ENCODE data around the gene MAPK4. TPM values are rescaled to one million over a fixed set of nuclear protein-coding genes. Genes with fewer than 3 reads are reported as not detected.

The MAPK4 gene
- total and polyA plus RNA-seq, 10 of the 15 experiments (the other 5 are each of a cell fraction or from before 2014, with no cell fraction given) = 0.03 to 0.11 (median 0.06) TPM; not detected in 4

DNA sequence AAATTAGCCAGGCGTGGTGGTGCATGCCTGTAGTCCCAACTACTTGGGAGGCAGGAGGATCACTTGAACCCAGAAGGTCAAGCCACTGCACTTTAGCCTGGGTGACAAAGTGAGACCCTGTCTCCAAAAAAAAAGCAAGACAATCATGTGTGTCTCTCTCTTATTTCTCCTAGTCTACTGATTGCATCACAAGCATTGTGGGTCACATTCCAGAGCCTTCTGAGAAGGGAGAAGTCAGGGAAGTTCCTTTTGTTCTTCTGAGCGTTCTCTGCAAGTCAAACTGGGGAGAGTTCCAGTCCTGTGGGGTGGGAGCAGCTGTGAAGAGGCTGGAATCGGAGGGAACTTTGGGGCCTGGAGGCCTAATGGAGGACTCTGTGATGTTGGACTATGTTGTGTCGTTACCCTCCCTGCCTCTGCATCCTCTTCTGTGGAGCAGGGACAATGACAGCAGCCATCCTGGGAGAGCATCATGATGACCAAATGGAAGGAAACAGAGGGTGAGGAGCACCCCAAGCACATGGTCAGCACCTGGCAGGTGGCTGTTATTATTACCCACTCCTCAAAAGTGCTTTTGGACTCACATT, 144.6 kb downstream of the MAPK4 start:
- WGBS (ENCODE audit: insufficient coverage, insufficient replicate concordance, low lambda C conversion rate, missing lambda C conversion rate) = 37% methylated on average over 4 of the region's 4 CpGs
- ChIA-PET CTCF (no interaction called here), SMC1A (ENCODE audit: uncharacterized antibody, unreplicated experiment) (no interaction called here), POLR2A (no interaction called here), RAD21 (ENCODE audit: unreplicated experiment) (no interaction called here)
- BruUV-seq (replicated peaks) = no TSS peak
- Histone ChIP-seq H3K4me2 (ENCODE audit: control insufficient read depth, insufficient read depth) (no peak overlapping the region), H3K27ac (ENCODE audit: control insufficient read depth, insufficient read depth) (no peak overlapping the region), H3K4me3 (no peak overlapping the region), H3K9ac (ENCODE audit: control insufficient read depth, insufficient read depth, low read length) (no peak overlapping the region), H3K4me1 (ENCODE audit: control insufficient read depth, insufficient read depth, low read length) (no peaks in the 10 kb centered on the region), H3K27me3 (replicated peaks in 1 of 2; ENCODE audit: control insufficient read depth in 2 of 2, insufficient read depth in 2 of 2, low read length in 1 of 2) (no peaks in the 10 kb centered on the region), H4K20me1 (ENCODE audit: control insufficient read depth, insufficient read depth) (no peaks in the 10 kb centered on the region), H3K79me2 (ENCODE audit: control insufficient read depth, insufficient read depth, low read length) (no peaks in the 10 kb centered on the region), H3K9me3 (replicated peaks; ENCODE audit: control insufficient read depth, insufficient read depth, low read length) (no peaks in the 10 kb centered on the region), H3K36me3 (ENCODE audit: control insufficient read depth in 2 of 2, insufficient read depth in 2 of 2, low read length in 1 of 2) (no peaks in the 10 kb centered on the region), H2AFZ (ENCODE audit: control insufficient read depth, low read depth, low read length) (no peak overlapping the region)
- no peak for TF ChIP-seq SIN3A (IDR thresholded peaks at IDR 0.05; ENCODE audit: low read depth, low read length)
- TF ChIP-seq, protein P1, sequence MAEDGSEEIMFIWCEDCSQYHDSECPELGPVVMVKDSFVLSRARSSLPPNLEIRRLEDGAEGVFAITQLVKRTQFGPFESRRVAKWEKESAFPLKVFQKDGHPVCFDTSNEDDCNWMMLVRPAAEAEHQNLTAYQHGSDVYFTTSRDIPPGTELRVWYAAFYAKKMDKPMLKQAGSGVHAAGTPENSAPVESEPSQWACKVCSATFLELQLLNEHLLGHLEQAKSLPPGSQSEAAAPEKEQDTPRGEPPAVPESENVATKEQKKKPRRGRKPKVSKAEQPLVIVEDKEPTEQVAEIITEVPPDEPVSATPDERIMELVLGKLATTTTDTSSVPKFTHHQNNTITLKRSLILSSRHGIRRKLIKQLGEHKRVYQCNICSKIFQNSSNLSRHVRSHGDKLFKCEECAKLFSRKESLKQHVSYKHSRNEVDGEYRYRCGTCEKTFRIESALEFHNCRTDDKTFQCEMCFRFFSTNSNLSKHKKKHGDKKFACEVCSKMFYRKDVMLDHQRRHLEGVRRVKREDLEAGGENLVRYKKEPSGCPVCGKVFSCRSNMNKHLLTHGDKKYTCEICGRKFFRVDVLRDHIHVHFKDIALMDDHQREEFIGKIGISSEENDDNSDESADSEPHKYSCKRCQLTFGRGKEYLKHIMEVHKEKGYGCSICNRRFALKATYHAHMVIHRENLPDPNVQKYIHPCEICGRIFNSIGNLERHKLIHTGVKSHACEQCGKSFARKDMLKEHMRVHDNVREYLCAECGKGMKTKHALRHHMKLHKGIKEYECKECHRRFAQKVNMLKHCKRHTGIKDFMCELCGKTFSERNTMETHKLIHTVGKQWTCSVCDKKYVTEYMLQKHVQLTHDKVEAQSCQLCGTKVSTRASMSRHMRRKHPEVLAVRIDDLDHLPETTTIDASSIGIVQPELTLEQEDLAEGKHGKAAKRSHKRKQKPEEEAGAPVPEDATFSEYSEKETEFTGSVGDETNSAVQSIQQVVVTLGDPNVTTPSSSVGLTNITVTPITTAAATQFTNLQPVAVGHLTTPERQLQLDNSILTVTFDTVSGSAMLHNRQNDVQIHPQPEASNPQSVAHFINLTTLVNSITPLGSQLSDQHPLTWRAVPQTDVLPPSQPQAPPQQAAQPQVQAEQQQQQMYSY (CRISPR knock-in tag; IDR thresholded peaks at IDR 0.05) = no peak
- TF ChIP-seq, protein P2, sequence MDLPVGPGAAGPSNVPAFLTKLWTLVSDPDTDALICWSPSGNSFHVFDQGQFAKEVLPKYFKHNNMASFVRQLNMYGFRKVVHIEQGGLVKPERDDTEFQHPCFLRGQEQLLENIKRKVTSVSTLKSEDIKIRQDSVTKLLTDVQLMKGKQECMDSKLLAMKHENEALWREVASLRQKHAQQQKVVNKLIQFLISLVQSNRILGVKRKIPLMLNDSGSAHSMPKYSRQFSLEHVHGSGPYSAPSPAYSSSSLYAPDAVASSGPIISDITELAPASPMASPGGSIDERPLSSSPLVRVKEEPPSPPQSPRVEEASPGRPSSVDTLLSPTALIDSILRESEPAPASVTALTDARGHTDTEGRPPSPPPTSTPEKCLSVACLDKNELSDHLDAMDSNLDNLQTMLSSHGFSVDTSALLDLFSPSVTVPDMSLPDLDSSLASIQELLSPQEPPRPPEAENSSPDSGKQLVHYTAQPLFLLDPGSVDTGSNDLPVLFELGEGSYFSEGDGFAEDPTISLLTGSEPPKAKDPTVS (IDR thresholded peaks at IDR 0.05; ENCODE audit: low read depth, low read length) = no peak
- TF ChIP-seq TCF7 (IDR thresholded peaks at IDR 0.05; ENCODE audit: borderline replicate concordance) = no peak
- no peak for TF ChIP-seq RAD21 (IDR thresholded peaks at IDR 0.05; ENCODE audit: insufficient read depth, low read depth, low read length)
- TF ChIP-seq RELA (IDR thresholded peaks at IDR 0.05; ENCODE audit: borderline replicate concordance, partially characterized antibody) = no peak
- TF ChIP-seq IRF4 (IDR thresholded peaks at IDR 0.05; ENCODE audit: low read depth, low read length) = no peak
- TF ChIP-seq, protein P3, sequence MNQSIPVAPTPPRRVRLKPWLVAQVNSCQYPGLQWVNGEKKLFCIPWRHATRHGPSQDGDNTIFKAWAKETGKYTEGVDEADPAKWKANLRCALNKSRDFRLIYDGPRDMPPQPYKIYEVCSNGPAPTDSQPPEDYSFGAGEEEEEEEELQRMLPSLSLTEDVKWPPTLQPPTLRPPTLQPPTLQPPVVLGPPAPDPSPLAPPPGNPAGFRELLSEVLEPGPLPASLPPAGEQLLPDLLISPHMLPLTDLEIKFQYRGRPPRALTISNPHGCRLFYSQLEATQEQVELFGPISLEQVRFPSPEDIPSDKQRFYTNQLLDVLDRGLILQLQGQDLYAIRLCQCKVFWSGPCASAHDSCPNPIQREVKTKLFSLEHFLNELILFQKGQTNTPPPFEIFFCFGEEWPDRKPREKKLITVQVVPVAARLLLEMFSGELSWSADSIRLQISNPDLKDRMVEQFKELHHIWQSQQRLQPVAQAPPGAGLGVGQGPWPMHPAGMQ (IDR thresholded peaks at IDR 0.05; ENCODE audit: borderline replicate concordance) = no peak
- TF ChIP-seq, protein P4, sequence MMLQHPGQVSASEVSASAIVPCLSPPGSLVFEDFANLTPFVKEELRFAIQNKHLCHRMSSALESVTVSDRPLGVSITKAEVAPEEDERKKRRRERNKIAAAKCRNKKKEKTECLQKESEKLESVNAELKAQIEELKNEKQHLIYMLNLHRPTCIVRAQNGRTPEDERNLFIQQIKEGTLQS (IDR thresholded peaks at IDR 0.05; ENCODE audit: borderline replicate concordance, extremely low read depth, low read depth, low read length) = no peak
- no peak for ATAC-seq
- in situ Hi-C loops (cut with MboI) = no loop called here
- intact Hi-C loops (cut with micrococcal nuclease; ENCODE audit: unreplicated experiment) = no loop called here
- no peak for FAIRE-seq
- no peak for DNase-seq (ENCODE audit: low read depth, low spot score)

Measured in GM12878 (cell line).